GM19395 (cell line): ENCODE results near the gene PSMD13.

Experiments used
- ATAC-seq: cut with Tn5 transposase; IDR thresholded peaks from one replicate; pipeline ENCODE4 v1.9.1; 2021; ENCODE audit warnings: mild to moderate bottlenecking, moderate library complexity; ENCODE audit not compliant: unreplicated experiment

Gene PSMD13

GRCh38 chr11:270451-271318 is 33.9 kb downstream of the PSMD13 start:
- ATAC-seq, result no peak

- no peak for ATAC-seq
Observed at GRCh38 chr11:271319-271715, 34.5 kb downstream of the PSMD13 start.

GRCh38 chr11:272195-272930 is 35.6 kb downstream of the PSMD13 start:
- no peak for ATAC-seq

- no peak for ATAC-seq
Observed at GRCh38 chr11:272931-273198, 36.1 kb downstream of the PSMD13 start.

GRCh38 chr11:276219-276618 is 39.4 kb downstream of the PSMD13 start:
- no peak for ATAC-seq

- no peak for ATAC-seq
Observed at GRCh38 chr11:278001-278951, 41.5 kb downstream of the PSMD13 start, which contains the start of gene NLRP6. TSS of gene NLRP6 (plus strand) at chr11:278407. CDS start at chr11:278570, 163 bp downstream.

GRCh38 chr11:279040-279965 is 42.5 kb downstream of the PSMD13 start:
- ATAC-seq, result no peak

GRCh38 chr11:279966-280705 is 43.4 kb downstream of the PSMD13 start:
- ATAC-seq, result no peak

- ATAC-seq, result no peak
Observed at GRCh38 chr11:280706-281485, 44.1 kb downstream of the PSMD13 start.

GRCh38 chr11:281486-282161 is 44.8 kb downstream of the PSMD13 start:
- no peak for ATAC-seq

GRCh38 chr11:282171-282570 is 45.4 kb downstream of the PSMD13 start:
- ATAC-seq, result no peak

- ATAC-seq, result no peak
Observed at GRCh38 chr11:282630-283360, 46.0 kb downstream of the PSMD13 start.

- no peak for ATAC-seq
Observed at GRCh38 chr11:283405-284104, 46.8 kb downstream of the PSMD13 start.

- ATAC-seq, result no peak
Observed at GRCh38 chr11:284105-285020, 47.6 kb downstream of the PSMD13 start.

- ATAC-seq, result no peak
Observed at GRCh38 chr11:285021-285893, 48.5 kb downstream of the PSMD13 start.
